ENCODE results near the gene KLK10. TPM values are rescaled to one million over a fixed set of nuclear protein-coding genes. Genes with fewer than 3 reads are reported as not detected.

The KLK10 gene
- total RNA-seq = not detected in 2 replicates

GRCh38 chr19:51019544-51019925 is at the start of gene KLK10:
Gene KLK10, minus strand, starts transcription at chr19:51019709. Its CDS starts 579 bp downstream, at chr19:51019130.

GRCh38 chr19:51064534-51065220 is 45.2 kb upstream of the KLK10 start, which contains the start of gene KLK13:
Gene KLK13, minus strand, starts transcription at chr19:51065092. Its CDS starts 25 bp downstream, at chr19:51065067.

GRCh38 chr19:51034704-51035103 is 15.2 kb upstream of the KLK10 start, which contains the start of gene KLK12:
Gene KLK12, minus strand, starts transcription at chr19:51035002. Its CDS starts 381 bp downstream, at chr19:51034621.

GRCh38 chr19:51026554-51026831 is 7.0 kb upstream of the KLK10 start, which contains the start of gene KLK11:
Gene KLK11, minus strand, starts transcription at chr19:51026616. Its CDS starts 985 bp downstream, at chr19:51025631.

GRCh38 chr19:51001515-51001914 is 18.0 kb downstream of the KLK10 start, which contains the start of gene KLK8:
Gene KLK8, minus strand, starts transcription at chr19:51001604. Its CDS starts 437 bp downstream, at chr19:51001167.

GRCh38 chr19:50983625-50984292 is 35.8 kb downstream of the KLK10 start, which contains the start of gene KLK7:
Gene KLK7, minus strand, starts transcription at chr19:50983917. Its CDS starts 1,518 bp downstream, at chr19:50982399.

GRCh38 chr19:50969413-50969760 is 50.1 kb downstream of the KLK10 start, which contains the start of gene KLK6:
Gene KLK6, minus strand, starts transcription at chr19:50969591. Its CDS starts 1,487 bp downstream, at chr19:50968104.

Other genes starting within 250 kb of the KLK10 start
- not detected in 2 replicates for gene GPR32, start 249.2 kb downstream of the KLK10 start, total RNA-seq
- not detected in 2 replicates for gene ACP4, start 229.3 kb downstream of the KLK10 start, total RNA-seq
- not detected in 2 replicates for gene KLK1, start 195.9 kb downstream of the KLK10 start, total RNA-seq
- not detected in 2 replicates for gene KLK15, start 186.1 kb downstream of the KLK10 start, total RNA-seq
- not detected in 2 replicates for gene KLK3, start 164.8 kb downstream of the KLK10 start, total RNA-seq
- gene KLK2, start 146.3 kb downstream of the KLK10 start, total RNA-seq = not detected in 2 replicates
- gene KLK4, start 108.3 kb downstream of the KLK10 start, total RNA-seq = not detected in 2 replicates
- gene KLK5, start 66.7 kb downstream of the KLK10 start, total RNA-seq = under 0.01 TPM in 1 of 2 replicates, not detected in the other
- not detected in 2 replicates for gene KLK6, start 50.1 kb downstream of the KLK10 start, total RNA-seq
- gene KLK7, start 35.8 kb downstream of the KLK10 start, total RNA-seq = not detected in 2 replicates
- gene KLK8, start 18.1 kb downstream of the KLK10 start, total RNA-seq = not detected in 2 replicates
- gene KLK11, start 6.9 kb upstream of the KLK10 start, total RNA-seq = not detected in 2 replicates
- not detected in 2 replicates for gene KLK12, start 15.3 kb upstream of the KLK10 start, total RNA-seq
- not detected in 2 replicates for gene KLK13, start 45.4 kb upstream of the KLK10 start, total RNA-seq
- not detected in 2 replicates for gene KLK14, start 63.2 kb upstream of the KLK10 start, total RNA-seq
- gene CTU1, start 88.7 kb upstream of the KLK10 start, total RNA-seq = 7.0 and 8.4 TPM in 2 replicates
- gene SIGLEC9, start 105.2 kb upstream of the KLK10 start, total RNA-seq = 0.19 and 0.28 TPM in 2 replicates
- not detected in 2 replicates for gene SIGLEC7, start 122.6 kb upstream of the KLK10 start, total RNA-seq
- not detected in 2 replicates for gene CD33, start 205.4 kb upstream of the KLK10 start, total RNA-seq
- not detected in 2 replicates for gene SIGLECL1, start 231.4 kb upstream of the KLK10 start, total RNA-seq